Loucy (cell line): Measurements from ENCODE around the gene EPHB1.
"Not testable (repeated sequence)": the region's sequence is repeated elsewhere in the genome, so short reads cannot be mapped to it uniquely, and the experiment has no call there.

Experiments
- H2AFZ ChIP-seq: fragments of 200-600 bp; sonication (generic); 2 replicates; pipeline ENCODE4 v1.6.0; 2016; ENCODE audit warnings: antibody characterized with exemption, mild to moderate bottlenecking, low read length, moderate library complexity
- H3F3A ChIP-seq: fragments of 200-600 bp; 2 replicates; pipeline ENCODE4 v1.6.0; 2016; ENCODE audit warnings: antibody characterized with exemption, low read depth, mild to moderate bottlenecking
- H3K27me3 ChIP-seq: fragments of 200-600 bp; sonication (generic); 2 replicates; pipeline ENCODE4 v1.6.1; 2014; ENCODE audit warnings: low read length, mild to moderate bottlenecking; ENCODE audit not compliant: insufficient read depth, poor library complexity, severe bottlenecking
- H3K36me3 ChIP-seq: fragments of 200-600 bp; sonication (generic); 2 replicates; pipeline ENCODE4 v1.6.1; 2016; ENCODE audit warnings: low read length; ENCODE audit not compliant: insufficient read depth
- H3K4me1 ChIP-seq: fragments of 200-600 bp; sonication (generic); 2 replicates; pipeline ENCODE4 v1.5.1; 2014; ENCODE audit warnings: low read length, mild to moderate bottlenecking; ENCODE audit not compliant: insufficient read depth, poor library complexity, severe bottlenecking
- H3K4me2 ChIP-seq: fragments of 200-600 bp; sonication (generic); 2 replicates; pipeline ENCODE4 v1.6.0; 2014; ENCODE audit warnings: antibody characterized with exemption, low read length, low read depth, mild to moderate bottlenecking; ENCODE audit not compliant: poor library complexity, severe bottlenecking
- H3K4me3 ChIP-seq: fragments of 200-600 bp; sonication (generic); 2 replicates; pipeline ENCODE4 v1.5.1; 2014; ENCODE audit warnings: low read length, mild to moderate bottlenecking, mixed read lengths; ENCODE audit not compliant: poor library complexity, severe bottlenecking
- H3K79me2 ChIP-seq: fragments of 200-600 bp; sonication (generic); 2 replicates; pipeline ENCODE4 v1.6.1; 2014; ENCODE audit warnings: low read length; ENCODE audit not compliant: insufficient read depth
- H3K9ac ChIP-seq: fragments of 200-600 bp; sonication (generic); 2 replicates; pipeline ENCODE4 v1.6.0; 2014; ENCODE audit warnings: mild to moderate bottlenecking, low read depth, low read length, moderate library complexity; ENCODE audit not compliant: poor library complexity, severe bottlenecking
- H3K9me2 ChIP-seq: fragments of 200-600 bp; sonication (generic); replicated peaks from 2 replicates; pipeline ENCODE4 v1.6.1; 2016; ENCODE audit warnings: low read depth, low read length, mixed read lengths
- H3K9me3 ChIP-seq: fragments of 200-600 bp; sonication (generic); 2 replicates; pipeline ENCODE4 v1.6.1; 2014; ENCODE audit warnings: mild to moderate bottlenecking, antibody characterized with exemption, low read length, low read depth; ENCODE audit not compliant: insufficient read depth
- H4K20me1 ChIP-seq: fragments of 200-600 bp; sonication (generic); 2 replicates; pipeline ENCODE4 v1.6.0; 2014; ENCODE audit warnings: antibody characterized with exemption, low read length, mild to moderate bottlenecking; ENCODE audit not compliant: insufficient read depth, poor library complexity, severe bottlenecking
- CTCF ChIP-seq: fragments of 200-600 bp; sonication (generic); conservative IDR thresholded peaks from 2 replicates; pipeline ENCODE4 v1.5.1; 2014; ENCODE audit warnings: mild to moderate bottlenecking, antibody characterized with exemption, low read length
- EZH2phosphoT487 ChIP-seq: fragments of 200-600 bp; IDR thresholded peaks from 2 replicates; pipeline ENCODE4 v1.6.1; 2018; ENCODE audit warnings: antibody characterized with exemption, mild to moderate bottlenecking, moderate library complexity, borderline replicate concordance

Gene EPHB1

DNA sequence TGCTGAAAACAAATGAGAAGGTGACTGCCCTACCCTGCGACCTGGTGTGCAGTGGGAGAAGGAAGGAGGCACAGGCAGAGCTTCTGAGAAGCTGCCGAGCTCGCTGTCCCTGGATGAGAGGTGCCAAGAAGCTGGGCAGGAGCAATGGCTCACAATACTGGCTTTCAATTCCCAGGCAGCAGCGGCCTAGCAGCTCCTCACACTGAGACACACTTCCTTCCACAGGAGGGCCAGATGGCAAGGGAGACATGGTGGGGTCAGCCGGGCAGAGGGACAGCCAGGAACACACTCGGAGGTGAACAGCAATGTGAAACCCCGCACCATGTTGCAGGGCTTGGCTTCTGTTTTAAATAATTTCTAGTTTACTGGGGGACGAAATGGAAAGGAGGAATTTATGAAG, 314.6 kb downstream of the EPHB1 start:
- H3K4me3 ChIP-seq, result no peak overlapping the region
- TF ChIP-seq CTCF (no peak), EZH2phosphoT487 (no peak)
- no peaks in the 10 kb centered on the region for H3K79me2 ChIP-seq
- H3K9ac ChIP-seq, result no peak overlapping the region
- no peaks in the 10 kb centered on the region for H3K9me3 ChIP-seq
- H3K4me2 ChIP-seq, result no peak overlapping the region
- no peaks in the 10 kb centered on the region for H3K4me1 ChIP-seq
- no peaks in the 10 kb centered on the region for H3K36me3 ChIP-seq
- no peak overlapping the region for H2AFZ ChIP-seq
- H4K20me1 ChIP-seq, result no peaks in the 10 kb centered on the region
- no peaks in the 10 kb centered on the region for H3F3A ChIP-seq
- H3K9me2 ChIP-seq, result no peaks in the 10 kb centered on the region
- no peaks in the 10 kb centered on the region for H3K27me3 ChIP-seq

GRCh38 chr3:135114551-135114950, 319.5 kb downstream of the EPHB1 start:
- not testable (repeated sequence) for H2AFZ ChIP-seq, H3K4me1 ChIP-seq

GRCh38 chr3:135117977-135118376, 322.9 kb downstream of the EPHB1 start:
- Histone ChIP-seq H4K20me1 (no peaks in the 10 kb centered on the region), H3K9ac (no peak overlapping the region), H3K4me1 (no peaks in the 10 kb centered on the region), H3K9me3 (no peaks in the 10 kb centered on the region), H3K79me2 (no peaks in the 10 kb centered on the region), H3K4me3 (no peak overlapping the region), H3K36me3 (no peaks in the 10 kb centered on the region), H2AFZ (no peak overlapping the region), H3F3A (no peaks in the 10 kb centered on the region), H3K4me2 (no peak overlapping the region), H3K27me3 (no peaks in the 10 kb centered on the region), H3K9me2 (no peaks in the 10 kb centered on the region)
- TF ChIP-seq CTCF, result no peak
- TF ChIP-seq EZH2phosphoT487, result no peak

More at GRCh38 chr3:135114551-135114950, 319.5 kb downstream of the EPHB1 start:
- not testable (repeated sequence) for H3K27me3 ChIP-seq, H3K9ac ChIP-seq, H3K36me3 ChIP-seq, H3K4me2 ChIP-seq, H3K9me2 ChIP-seq, H3K79me2 ChIP-seq, H3K9me3 ChIP-seq, H4K20me1 ChIP-seq, H3F3A ChIP-seq, H3K4me3 ChIP-seq

DNA sequence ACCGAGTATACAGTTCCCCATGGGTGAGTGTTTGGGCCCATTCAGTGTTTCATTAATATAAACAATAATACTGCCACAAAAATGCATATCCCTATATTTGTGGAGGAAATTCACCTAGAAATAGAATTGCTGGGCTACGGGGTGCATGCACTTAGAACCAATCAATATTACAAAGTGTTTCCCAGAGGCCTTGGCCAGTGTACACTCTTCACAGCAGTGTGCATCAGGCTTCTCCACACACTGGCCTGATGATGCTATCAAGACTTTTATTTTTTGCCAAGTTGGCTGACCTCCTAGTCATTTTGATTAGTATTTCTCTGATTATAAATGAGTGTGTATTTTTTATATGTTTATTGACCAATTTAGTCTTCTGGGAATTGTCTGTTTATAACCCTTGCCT, 323.7 kb downstream of the EPHB1 start:
- H2AFZ ChIP-seq, result no peak overlapping the region
- H4K20me1 ChIP-seq, result no peaks in the 10 kb centered on the region
- no peaks in the 10 kb centered on the region for H3K9me3 ChIP-seq
- no peak for TF ChIP-seq EZH2phosphoT487
- no peak for TF ChIP-seq CTCF
- H3K4me2 ChIP-seq, result no peak overlapping the region
- H3K4me3 ChIP-seq, result no peak overlapping the region
- no peaks in the 10 kb centered on the region for H3K79me2 ChIP-seq
- no peaks in the 10 kb centered on the region for H3K36me3 ChIP-seq
- no peaks in the 10 kb centered on the region for H3K4me1 ChIP-seq
- no peaks in the 10 kb centered on the region for H3K9me2 ChIP-seq
- H3K9ac ChIP-seq, result no peak overlapping the region
- H3K27me3 ChIP-seq, result no peaks in the 10 kb centered on the region
- no peaks in the 10 kb centered on the region for H3F3A ChIP-seq
